Colonic mucosa (tissue), 4 donors: ENCODE measurements around the gene YKT6. TPM values are rescaled to one million over a fixed set of nuclear protein-coding genes. Genes with fewer than 3 reads are reported as not detected.

Experiments
- DNase-seq: peaks from one replicate; pipeline ENCODE4 v3.0.0-alpha.2; 2020
- H3K27ac ChIP-seq: fragments of 200-600 bp; one replicate; pipeline ENCODE4 v1.8.0; 2021
- H3K27me3 ChIP-seq: fragments of 200-600 bp; one replicate; pipeline ENCODE4 v1.8.0; 2021
- H3K36me3 ChIP-seq: fragments of 200-600 bp; one replicate; pipeline ENCODE4 v1.8.0; 2021
- H3K4me1 ChIP-seq: fragments of 200-600 bp; one replicate; pipeline ENCODE4 v1.8.0; 2021; ENCODE audit warnings: mild to moderate bottlenecking
- H3K4me3 ChIP-seq: fragments of 200-600 bp; one replicate; pipeline ENCODE4 v1.8.0; 2021
- H3K9ac ChIP-seq, 2 donors: one replicate each; pipeline ENCODE4 v1.7.0; 2013; ENCODE audit warnings: control low read depth in 2 of 2, low read depth in 2 of 2, low read length in 2 of 2
- H3K9me3 ChIP-seq: fragments of 200-600 bp; one replicate; pipeline ENCODE4 v1.8.0; 2021
- intact Hi-C: fragments of 100-400 bp; cut with DNase I; formaldehyde crosslinking; loops from one replicate; pipeline ENCODE4 v1.14.1; 2022
- total RNA-seq, 2 donors: library from RNA; stranded (reverse); fragmentation: NEBNext Ultra II Directional in 1 of 2; extraction: Animal tissue kit (Norgen Biotek cat#: 25700) in 1 of 2; gene quantifications; one replicate each; pipeline ENCODE4 v1.2.1, GENCODE V29; 2021
- TF ChIP-seq, protein P1 (sequence below): fragments of 200-600 bp; IDR thresholded peaks from one replicate; pipeline ENCODE4 v1.8.0; 2022; ENCODE audit warnings: antibody characterized with exemption, mild to moderate bottlenecking
- donor health status: healthy.
- donor health status: DM: no; HTN: no; CAD: no.
- donor health status: DM: no; HTN: no; CAD: no.

YKT6 gene
- total RNA-seq, 2 donors from 2014 or later = 83.0 to 103 TPM

DNA sequence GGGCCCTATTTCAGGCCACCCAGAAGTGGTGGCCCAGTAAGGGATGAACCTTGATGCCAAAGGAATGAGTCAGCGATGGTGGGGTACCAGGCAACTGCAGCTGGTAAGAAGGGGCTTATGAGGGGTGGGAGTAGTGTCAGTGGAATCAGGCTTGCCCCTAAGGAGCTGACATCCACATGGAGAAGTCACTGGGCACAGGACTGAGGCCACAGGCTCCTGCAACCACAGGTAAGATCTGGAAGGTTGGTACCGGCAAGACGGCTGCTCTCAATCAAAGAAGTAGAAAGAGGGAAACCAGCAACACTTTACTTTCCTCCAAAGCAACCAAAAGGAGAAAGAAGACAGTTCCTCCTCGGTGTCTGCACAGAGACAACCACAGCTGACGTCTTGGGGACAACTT lies 14.0 kb upstream of the YKT6 start:
- no peak overlapping the region for H3K27ac ChIP-seq
- H3K9ac ChIP-seq = no peak overlapping the region
- no peak overlapping the region for H3K4me3 ChIP-seq
- intact Hi-C loops = no loop called here
- H3K4me1 ChIP-seq = no peaks in the 10 kb centered on the region
- TF ChIP-seq, protein P1, sequence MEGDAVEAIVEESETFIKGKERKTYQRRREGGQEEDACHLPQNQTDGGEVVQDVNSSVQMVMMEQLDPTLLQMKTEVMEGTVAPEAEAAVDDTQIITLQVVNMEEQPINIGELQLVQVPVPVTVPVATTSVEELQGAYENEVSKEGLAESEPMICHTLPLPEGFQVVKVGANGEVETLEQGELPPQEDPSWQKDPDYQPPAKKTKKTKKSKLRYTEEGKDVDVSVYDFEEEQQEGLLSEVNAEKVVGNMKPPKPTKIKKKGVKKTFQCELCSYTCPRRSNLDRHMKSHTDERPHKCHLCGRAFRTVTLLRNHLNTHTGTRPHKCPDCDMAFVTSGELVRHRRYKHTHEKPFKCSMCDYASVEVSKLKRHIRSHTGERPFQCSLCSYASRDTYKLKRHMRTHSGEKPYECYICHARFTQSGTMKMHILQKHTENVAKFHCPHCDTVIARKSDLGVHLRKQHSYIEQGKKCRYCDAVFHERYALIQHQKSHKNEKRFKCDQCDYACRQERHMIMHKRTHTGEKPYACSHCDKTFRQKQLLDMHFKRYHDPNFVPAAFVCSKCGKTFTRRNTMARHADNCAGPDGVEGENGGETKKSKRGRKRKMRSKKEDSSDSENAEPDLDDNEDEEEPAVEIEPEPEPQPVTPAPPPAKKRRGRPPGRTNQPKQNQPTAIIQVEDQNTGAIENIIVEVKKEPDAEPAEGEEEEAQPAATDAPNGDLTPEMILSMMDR = no peak
- no peaks in the 10 kb centered on the region for H3K36me3 ChIP-seq
- H3K27me3 ChIP-seq = no peaks in the 10 kb centered on the region
- no peaks in the 10 kb centered on the region for H3K9me3 ChIP-seq
- DNase-seq = no peak

- Histone ChIP-seq H3K9ac (no peak overlapping the region), H3K27me3 (no peaks in the 10 kb centered on the region), H3K4me1 (no peaks in the 10 kb centered on the region), H3K27ac (no peak overlapping the region), H3K36me3 (no peaks in the 10 kb centered on the region), H3K4me3 (no peak overlapping the region), H3K9me3 (no peaks in the 10 kb centered on the region)
- TF ChIP-seq, protein P1 = no peak
- no peak for DNase-seq
- intact Hi-C loops = no loop called here
Observed at GRCh38 chr7:44187636-44188416, 13.0 kb upstream of the YKT6 start.

- TF ChIP-seq, protein P1 = no peak
- intact Hi-C loops = no loop called here
- Histone ChIP-seq H3K9me3 (no peaks in the 10 kb centered on the region), H3K9ac (no peak overlapping the region), H3K4me1 (no peaks in the 10 kb centered on the region), H3K4me3 (no peak overlapping the region), H3K36me3 (no peaks in the 10 kb centered on the region), H3K27ac (no peak overlapping the region), H3K27me3 (no peaks in the 10 kb centered on the region)
- DNase-seq = no peak
Observed at GRCh38 chr7:44188480-44189225, 12.1 kb upstream of the YKT6 start.

DNA sequence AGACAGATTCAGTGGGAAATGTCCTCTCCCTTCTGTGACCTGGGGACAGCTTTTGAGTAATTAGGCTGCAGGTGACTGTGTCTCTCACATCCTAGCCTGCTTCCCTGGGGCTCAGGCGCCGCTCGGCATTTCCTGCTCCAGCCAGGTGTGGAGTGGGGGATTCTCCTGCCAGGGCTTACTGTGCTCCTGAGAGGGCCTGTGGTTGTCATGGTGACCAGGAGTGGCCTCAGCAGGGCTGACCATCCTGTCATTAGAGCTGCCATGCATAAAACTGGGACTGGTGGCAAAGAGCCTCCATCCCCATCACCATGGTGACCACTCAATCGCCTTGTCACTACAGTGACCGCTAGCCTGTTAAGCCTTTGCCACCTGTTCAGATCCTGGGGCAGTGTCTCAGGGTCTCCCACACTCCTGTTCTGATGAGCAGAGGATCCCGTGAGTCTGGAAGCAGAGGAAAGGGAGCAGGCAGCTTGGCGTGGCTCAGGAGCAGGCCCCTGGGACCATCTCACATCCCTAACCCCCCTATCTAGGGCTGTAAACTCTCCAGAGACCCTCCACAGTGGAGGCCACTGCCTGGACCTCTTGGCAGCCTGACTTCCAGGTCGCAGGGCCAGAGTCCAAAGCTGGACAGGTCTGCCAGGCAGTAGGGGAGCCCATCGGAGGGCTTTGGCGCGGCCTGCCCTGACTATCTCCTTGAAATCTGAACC lies 11.3 kb upstream of the YKT6 start, which contains the start of gene GCK:
TSS of gene GCK (minus strand) at position 154 of the 707 bp plus-strand sequence. CDS start 486 bp downstream, outside the sequence.
- no peaks in the 10 kb centered on the region for H3K4me1 ChIP-seq
- no peaks in the 10 kb centered on the region for H3K36me3 ChIP-seq
- TF ChIP-seq, protein P1 = no peak
- H3K9ac ChIP-seq = no peak within 1 kb of the TSS
- H3K4me3 ChIP-seq = no peak within 1 kb of the TSS
- H3K27ac ChIP-seq = no peak within 1 kb of the TSS
- intact Hi-C loops = no loop called here
- H3K27me3 ChIP-seq = no peaks in the 10 kb centered on the region
- no peak for DNase-seq
- no peaks in the 10 kb centered on the region for H3K9me3 ChIP-seq
